Measurements from ENCODE around the gene SLC35F3. TPM values are rescaled to one million over a fixed set of nuclear protein-coding genes. Genes with fewer than 3 reads are reported as not detected.

The SLC35F3 gene
- total RNA-seq, 1 experiment from 2014 or later: 3.3 TPM

- H3K9me3 Mint-ChIP-seq (ENCODE audit: unreplicated experiment): no peaks in the 10 kb centered on the region
- CTCF ChIA-PET: interaction anchor here (0.6 to 14.2 kb wide), 111 partner anchors 9 to 1820 kb away, joined by 3 to 506 read pairs (median 5); partner anchors contain the start of gene COA6
- H3K27ac Mint-ChIP-seq (ENCODE audit: low read depth, unreplicated experiment): no peak overlapping the region
- intact Hi-C loops (cut with micrococcal nuclease): loop anchor here (1.0 to 5.0 kb wide), 4 partner anchors 98 to 1008 kb away; no protein-coding TSS in a partner anchor
- peak; percentile 89 for DNase-seq (ENCODE audit: unreplicated experiment)
- no peaks in the 10 kb centered on the region for H3K36me3 Mint-ChIP-seq (ENCODE audit: insufficient read depth, unreplicated experiment)
- peaks cover 2% of the 10 kb centered on the region for H3K4me1 Mint-ChIP-seq (ENCODE audit: insufficient read depth, unreplicated experiment)
- peak; percentile 99 for TF ChIP-seq CTCF (IDR thresholded peaks at IDR 0.05; ENCODE audit: unreplicated experiment)
- POLR2A ChIA-PET: interaction anchor here (0.6 to 2.1 kb wide), 14 partner anchors 9 to 1127 kb away, joined by 3 to 7 read pairs (median 3); partner anchors contain the start of gene COA6
- no peak overlapping the region for H3K4me3 Mint-ChIP-seq (ENCODE audit: unreplicated experiment)
- no peaks in the 10 kb centered on the region for H3K27me3 Mint-ChIP-seq (ENCODE audit: insufficient read depth, unreplicated experiment)
- BruUV-seq (replicated peaks): no TSS peak
Measured at GRCh38 chr1:234309598-234310459, 405.4 kb downstream of the SLC35F3 start.

- Mint-ChIP-seq H3K4me3 (ENCODE audit: unreplicated experiment) (no peak overlapping the region), H3K27me3 (ENCODE audit: insufficient read depth, unreplicated experiment) (no peaks in the 10 kb centered on the region), H3K36me3 (ENCODE audit: insufficient read depth, unreplicated experiment) (no peaks in the 10 kb centered on the region), H3K9me3 (ENCODE audit: unreplicated experiment) (no peaks in the 10 kb centered on the region), H3K4me1 (ENCODE audit: insufficient read depth, unreplicated experiment) (peaks cover 8% of the 10 kb centered on the region), H3K27ac (ENCODE audit: low read depth, unreplicated experiment) (no peak overlapping the region)
- BruUV-seq (replicated peaks): no TSS peak
- DNase-seq (ENCODE audit: unreplicated experiment): no peak
- CTCF ChIA-PET: interaction anchor here (0.6 to 14.2 kb wide), 97 partner anchors 9 to 1600 kb away, joined by 3 to 506 read pairs (median 7); partner anchors contain the start of gene COA6
- POLR2A ChIA-PET: interaction anchor here (0.5 to 2.1 kb wide), 11 partner anchors 9 to 200 kb away, joined by 3 to 7 read pairs (median 4); partner anchors contain the start of gene COA6
- intact Hi-C loops (cut with micrococcal nuclease): loop anchor here (1.0 to 5.0 kb wide), 4 partner anchors 98 to 1008 kb away; no protein-coding TSS in a partner anchor
- no peak for TF ChIP-seq CTCF (IDR thresholded peaks at IDR 0.05; ENCODE audit: unreplicated experiment)
Measured at GRCh38 chr1:234310460-234310817, 406.0 kb downstream of the SLC35F3 start.

- H3K9me3 Mint-ChIP-seq (ENCODE audit: unreplicated experiment): no peaks in the 10 kb centered on the region
- ChIA-PET POLR2A (interaction anchor here (1.1 to 1.5 kb wide), 2 partner anchors 18 to 24 kb away, joined by 4 to 5 read pairs; no protein-coding TSS in a partner anchor), CTCF (interaction anchor here (0.5 to 14.2 kb wide), 29 partner anchors 8 to 898 kb away, joined by 3 to 506 read pairs (median 23); partner anchors contain the start of gene COA6)
- intact Hi-C loops (cut with micrococcal nuclease): loop anchor here (5.0 kb wide), 1 partner anchor 1009 kb away; no protein-coding TSS in a partner anchor
- no TSS peak for BruUV-seq (replicated peaks)
- H3K27ac Mint-ChIP-seq (ENCODE audit: low read depth, unreplicated experiment): no peak overlapping the region
- H3K4me1 Mint-ChIP-seq (ENCODE audit: insufficient read depth, unreplicated experiment): peaks cover 14% of the 10 kb centered on the region
- no peaks in the 10 kb centered on the region for H3K36me3 Mint-ChIP-seq (ENCODE audit: insufficient read depth, unreplicated experiment)
- H3K4me3 Mint-ChIP-seq (ENCODE audit: unreplicated experiment): no peak overlapping the region
- no peak for DNase-seq (ENCODE audit: unreplicated experiment)
- no peaks in the 10 kb centered on the region for H3K27me3 Mint-ChIP-seq (ENCODE audit: insufficient read depth, unreplicated experiment)
- TF ChIP-seq CTCF (IDR thresholded peaks at IDR 0.05; ENCODE audit: unreplicated experiment): no peak
Measured at GRCh38 chr1:234311414-234311813, 406.9 kb downstream of the SLC35F3 start.

GRCh38 chr1:234313171-234313570, 408.7 kb downstream of the SLC35F3 start:
- H3K4me1 Mint-ChIP-seq (ENCODE audit: insufficient read depth, unreplicated experiment): peaks cover 14% of the 10 kb centered on the region
- no peaks in the 10 kb centered on the region for H3K9me3 Mint-ChIP-seq (ENCODE audit: unreplicated experiment)
- intact Hi-C loops (cut with micrococcal nuclease): loop anchor here (5.0 kb wide), 1 partner anchor 1011 kb away; no protein-coding TSS in a partner anchor
- no peak for DNase-seq (ENCODE audit: unreplicated experiment)
- ChIA-PET CTCF (interaction anchor here (0.6 to 14.2 kb wide), 13 partner anchors 8 to 873 kb away, joined by 3 to 506 read pairs (median 3); no protein-coding TSS in a partner anchor), POLR2A (interaction anchor here (0.7 kb wide), 1 partner anchor 189 kb away, joined by 3 read pairs; no protein-coding TSS in a partner anchor)
- BruUV-seq (replicated peaks): no TSS peak
- no peaks in the 10 kb centered on the region for H3K36me3 Mint-ChIP-seq (ENCODE audit: insufficient read depth, unreplicated experiment)
- no peaks in the 10 kb centered on the region for H3K27me3 Mint-ChIP-seq (ENCODE audit: insufficient read depth, unreplicated experiment)
- no peak for TF ChIP-seq CTCF (IDR thresholded peaks at IDR 0.05; ENCODE audit: unreplicated experiment)
- no peak overlapping the region for H3K27ac Mint-ChIP-seq (ENCODE audit: low read depth, unreplicated experiment)
- H3K4me3 Mint-ChIP-seq (ENCODE audit: unreplicated experiment): no peak overlapping the region
